ENCODE measurements around the gene ETV4.

The ETV4 gene

DNA sequence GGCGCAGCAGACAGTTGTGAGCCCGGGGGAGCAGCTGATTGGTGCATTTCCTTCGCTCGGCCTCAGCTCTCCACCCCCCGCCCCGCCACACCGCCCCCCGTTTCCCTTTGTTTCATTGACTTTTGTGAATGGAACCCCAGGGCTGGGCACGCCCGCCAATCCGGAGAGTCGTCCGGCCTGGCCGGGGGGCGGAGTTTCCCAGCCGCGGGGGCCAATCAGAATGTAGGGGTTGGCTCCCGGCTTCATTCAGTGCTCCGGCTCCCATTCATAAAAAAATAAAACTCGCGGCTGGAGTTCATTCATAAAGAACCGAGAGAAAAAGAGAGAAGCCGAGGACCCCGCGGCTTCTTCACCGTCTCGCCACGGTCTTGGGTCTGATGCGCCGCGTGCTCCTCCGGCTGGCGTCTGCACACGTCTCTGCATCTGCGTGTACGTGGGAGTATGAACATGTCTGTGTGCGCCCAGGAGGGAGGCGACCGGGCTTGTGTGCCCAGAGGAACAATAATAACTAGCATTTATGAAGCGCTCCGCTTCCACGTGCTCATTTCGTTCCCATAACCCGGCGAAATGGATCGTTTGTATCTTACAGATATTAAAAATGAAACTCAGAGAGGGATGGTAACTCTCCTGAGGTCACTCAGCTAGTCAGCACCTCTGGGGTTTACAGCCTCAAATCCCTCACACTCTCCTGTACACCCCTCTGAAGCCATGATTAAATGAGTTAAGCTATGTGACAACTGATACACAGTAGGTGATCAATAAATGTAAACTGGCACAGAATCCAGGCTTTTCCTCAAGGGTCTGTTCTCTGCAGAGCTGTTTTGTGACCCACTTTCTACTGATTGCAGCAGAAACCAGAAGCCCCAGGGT, at the start of gene ETV4:
ETV4 (minus strand) TSS at position 22 of the 870 bp plus-strand sequence. CDS start 723 bp downstream, outside the sequence.
- no peak for DNase-seq

DNA sequence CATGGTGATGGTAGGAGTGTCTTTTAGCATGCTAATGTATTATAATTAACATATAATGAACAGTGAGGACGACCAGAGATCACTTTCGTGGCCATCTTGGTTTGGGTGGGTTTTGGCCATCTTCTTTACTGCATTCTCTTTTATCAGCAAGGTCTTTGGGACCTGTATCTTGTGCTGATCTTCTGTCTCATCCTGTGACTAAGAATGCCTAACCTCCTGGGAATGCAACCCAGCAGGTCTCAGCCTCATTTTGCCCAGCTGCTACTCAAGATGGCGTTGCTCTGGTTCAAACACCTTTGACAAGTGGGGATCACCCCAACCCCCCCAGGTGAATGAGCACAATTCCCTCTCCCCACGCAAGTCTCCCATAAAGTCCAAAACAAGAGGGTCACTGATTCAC, 49.3 kb upstream of the ETV4 start:
- DNase-seq: no peak

DNA sequence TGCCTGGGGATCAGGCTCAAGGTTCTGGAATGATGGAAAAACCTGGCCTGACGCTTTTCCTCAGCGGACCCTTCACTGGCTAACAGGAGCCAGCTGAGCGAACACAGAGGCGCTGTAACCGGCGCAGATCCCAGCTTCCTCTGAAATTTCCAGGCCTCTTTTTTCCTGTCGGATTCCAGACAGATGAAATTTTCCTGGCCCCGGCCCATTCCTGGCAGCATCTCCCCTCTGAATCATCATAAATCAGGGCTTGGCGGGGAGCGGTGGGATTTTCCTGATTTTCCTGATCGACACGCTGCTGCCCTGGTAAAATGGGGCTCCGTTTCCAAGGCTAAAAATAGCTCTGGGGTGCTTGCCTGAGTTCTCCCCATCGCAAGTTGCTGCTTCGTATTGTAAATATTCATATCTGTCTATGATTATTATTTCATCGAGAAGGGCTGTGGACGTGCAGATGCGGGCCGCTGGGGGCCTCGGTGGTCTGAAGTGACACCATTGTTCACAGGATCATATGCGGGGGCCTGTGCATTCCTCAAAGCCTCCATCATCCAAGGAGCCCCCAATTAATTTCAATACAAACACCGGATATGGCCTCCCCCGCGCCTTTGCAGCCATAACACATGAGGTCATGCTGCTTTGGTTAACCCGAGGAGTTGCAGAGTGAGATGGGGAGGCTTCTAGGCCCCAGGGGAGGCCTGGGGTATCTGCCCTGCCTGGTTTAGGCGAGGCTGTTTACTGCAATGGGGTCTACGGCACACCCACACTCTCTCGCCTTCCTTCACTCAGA, 45.8 kb upstream of the ETV4 start:
- DNase-seq: no peak

DNA sequence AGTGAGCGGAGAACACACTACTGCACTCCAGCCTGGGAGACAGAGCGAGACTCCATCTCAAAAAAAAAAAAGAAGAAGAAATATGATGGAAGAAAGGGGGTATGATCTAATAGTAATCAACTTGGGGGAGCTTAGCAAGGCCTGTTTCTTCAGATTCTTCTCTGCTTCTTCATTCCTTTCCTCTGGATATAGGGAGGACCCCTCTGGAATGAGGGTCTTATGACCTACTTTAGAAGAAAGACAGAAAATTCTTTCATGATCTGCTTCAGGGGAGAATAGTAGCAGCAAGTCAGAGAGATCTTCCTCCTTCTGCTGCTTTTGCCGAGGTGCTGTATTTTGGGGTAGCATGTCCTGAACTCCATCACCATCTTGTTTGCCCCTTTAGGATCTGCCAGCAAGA, 44.9 kb upstream of the ETV4 start:
- DNase-seq: no peak

DNA sequence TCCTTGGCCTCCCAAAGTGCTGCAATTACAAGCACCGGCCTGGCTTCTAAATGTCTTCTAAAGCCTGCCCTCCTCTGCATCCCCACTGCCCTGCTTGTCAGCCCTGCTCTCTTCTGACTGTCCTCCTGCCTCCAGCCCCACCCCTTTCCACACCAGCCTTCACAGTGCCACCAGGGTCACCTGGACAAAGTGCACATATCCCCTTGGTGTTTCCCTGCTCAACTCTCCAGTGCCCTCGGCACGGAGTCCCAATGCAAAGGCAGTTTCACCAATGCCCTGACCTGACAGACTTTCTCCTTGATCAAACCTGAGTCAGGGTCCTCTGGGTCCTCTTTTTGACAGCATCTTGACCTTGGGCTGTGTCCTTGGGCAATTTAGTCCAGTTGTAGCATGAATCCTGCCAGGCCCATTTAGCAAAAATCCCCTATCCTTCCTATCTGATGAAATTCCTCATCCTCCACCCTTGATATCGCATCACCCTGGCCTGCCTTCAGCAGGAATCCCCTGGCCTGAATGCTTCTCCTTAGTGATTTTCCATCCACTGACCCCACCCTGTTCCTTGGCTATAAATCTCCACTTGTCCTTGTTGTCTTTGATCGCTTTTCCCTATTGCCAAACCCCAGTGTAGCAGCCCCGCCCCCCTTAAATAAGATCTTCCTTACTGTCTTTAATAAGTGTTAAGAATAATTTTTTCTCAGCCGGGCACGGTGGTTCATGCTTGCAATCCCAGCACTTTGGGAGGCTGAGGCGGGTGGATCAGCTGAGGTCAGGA, 42.7 kb upstream of the ETV4 start:
- DNase-seq: no peak

DNA sequence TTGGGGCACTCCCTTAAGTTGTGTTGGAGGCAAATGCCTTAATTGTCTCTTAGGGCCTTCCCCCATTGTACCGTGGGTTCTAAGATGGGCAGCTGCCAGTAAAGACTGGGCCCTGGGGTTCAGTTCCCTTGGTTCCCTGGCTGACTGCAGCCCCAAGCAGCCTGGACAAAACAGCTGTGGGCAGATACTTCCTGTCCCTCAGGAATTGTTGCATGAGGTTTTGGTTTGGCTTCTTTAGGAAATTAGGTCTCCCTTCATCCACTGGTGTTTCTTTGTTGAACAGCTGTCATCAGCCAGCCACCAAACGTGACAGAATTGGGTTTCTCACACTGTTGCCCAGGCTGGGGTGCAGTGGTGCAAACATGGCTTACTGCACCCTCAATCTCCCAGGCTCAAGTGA, 42.0 kb upstream of the ETV4 start:
- DNase-seq: no peak

DNA sequence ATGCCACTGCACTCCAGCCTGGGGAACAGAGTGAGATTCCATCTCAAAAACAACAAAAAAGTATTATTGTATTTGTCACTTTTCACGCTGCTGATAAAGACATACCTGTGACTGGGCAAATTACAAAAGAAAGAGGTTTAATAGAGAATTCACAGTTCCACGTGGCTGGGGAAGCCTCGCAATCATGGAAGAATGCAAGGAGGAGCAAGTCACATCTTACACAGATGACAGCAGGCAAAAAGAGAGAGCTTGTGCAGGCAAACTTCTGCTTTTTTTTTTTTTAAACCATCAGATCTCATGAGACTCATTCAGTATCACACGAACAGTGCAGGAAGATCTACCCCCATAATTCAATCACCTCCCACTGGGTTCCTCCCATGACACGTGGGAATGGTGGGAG, 41.5 kb upstream of the ETV4 start:
- DNase-seq: no peak

DNA sequence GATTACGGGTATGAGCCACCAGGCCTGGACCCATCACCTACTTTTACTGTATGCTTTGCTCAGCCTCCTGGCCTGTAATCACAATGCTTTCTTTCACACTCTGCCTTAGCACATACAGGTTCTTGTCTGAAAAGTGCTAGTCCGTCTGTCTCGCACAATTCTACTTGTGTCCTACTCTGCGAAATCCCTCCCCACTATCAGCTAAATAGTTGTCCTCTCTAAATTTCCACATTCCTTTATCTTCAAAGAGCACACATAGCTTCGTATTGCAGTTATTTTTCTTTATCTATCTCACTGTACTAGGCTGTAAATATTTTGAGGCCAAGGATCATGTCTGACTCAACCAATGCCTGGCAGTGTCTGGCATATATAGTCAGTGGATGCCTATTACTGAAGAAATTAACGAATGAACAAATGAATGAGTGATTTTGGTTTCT, 38.5 kb upstream of the ETV4 start:
- DNase-seq: no peak

DNA sequence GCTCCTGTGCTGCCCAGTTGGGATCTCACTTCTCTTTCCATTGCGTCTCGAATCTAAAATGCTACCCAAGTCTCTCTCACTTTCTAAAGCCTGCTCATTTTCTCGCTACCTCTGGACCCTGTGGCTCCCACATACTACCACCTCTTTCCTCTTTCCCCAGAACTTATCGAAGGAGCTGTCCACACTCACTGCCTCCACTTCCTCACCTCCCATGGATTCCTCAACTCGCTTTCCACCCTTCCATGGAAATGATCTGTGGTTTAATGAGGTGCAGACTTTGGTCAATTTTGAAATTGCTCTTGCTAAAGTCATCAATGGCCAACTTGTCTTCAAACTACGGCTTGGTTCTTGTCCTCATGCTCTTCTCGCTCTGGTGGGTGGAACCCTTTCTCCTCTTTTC, 37.2 kb upstream of the ETV4 start:
- no peak for DNase-seq

DNA sequence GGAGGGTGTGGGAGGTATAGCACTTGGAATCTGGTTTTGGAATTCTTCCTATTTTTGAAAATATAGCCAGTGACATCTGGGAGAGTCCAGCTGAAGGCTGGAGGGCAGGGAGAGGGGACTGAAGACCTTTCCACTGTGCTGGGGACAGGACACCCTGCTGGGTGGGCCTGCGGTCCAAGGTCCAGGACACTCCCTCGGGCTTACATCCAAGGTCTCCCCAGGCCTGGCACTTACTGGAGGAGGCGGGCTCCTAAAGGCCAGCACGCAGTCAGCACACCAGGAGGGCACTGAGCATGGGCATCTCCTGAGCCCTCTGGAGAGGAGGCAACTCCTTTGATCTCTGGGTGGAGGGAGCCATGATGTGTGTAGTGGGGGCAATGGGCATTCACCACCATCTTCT, 35.5 kb upstream of the ETV4 start:
- no peak for DNase-seq

DNA sequence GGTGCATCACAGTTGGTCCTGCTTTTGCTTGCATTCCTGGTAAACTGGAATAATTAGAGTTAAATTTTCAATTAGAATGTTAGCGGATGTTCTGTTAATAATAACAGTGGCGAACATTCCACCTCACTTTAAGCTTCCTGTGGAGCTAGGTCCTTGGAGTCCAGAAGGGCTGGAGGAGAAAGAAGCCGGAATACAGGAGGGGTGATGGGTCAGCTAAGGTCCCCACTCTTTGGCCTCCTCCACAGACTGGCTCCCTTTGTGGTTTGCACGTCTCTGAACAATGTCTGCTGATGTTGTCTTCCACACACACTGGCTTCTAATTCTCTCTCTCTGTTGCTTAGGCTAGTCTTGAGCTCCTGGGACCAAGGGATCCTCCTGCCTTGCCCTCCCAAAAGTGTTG, 35.0 kb upstream of the ETV4 start:
- no peak for DNase-seq

DNA sequence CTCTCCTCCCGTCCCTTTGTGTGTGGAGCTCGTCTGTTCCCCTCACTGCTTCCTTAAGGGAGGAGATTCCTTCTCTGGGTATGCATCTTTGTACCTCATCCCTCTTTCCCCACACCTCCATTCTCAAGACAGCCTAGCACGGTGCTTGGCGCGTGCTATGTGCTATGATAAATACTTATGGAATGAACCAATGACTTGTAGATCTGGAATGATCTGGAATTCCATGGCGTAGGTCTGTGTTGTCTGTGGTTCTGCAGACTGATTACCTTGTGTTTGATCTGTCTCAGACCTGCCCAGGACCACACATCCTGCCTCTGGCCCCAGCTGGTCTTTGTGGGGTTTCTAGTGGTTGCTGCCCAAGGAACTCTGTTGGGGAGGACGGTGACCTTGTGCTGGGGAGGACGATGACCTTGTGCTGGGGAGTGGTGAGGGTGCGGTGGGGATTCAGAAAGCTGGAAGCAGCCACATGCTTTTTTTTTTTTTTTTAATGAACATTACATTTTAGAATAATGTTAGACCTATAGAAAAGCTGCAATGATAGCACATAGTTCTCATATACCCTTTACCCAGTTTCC, 33.5 kb upstream of the ETV4 start:
- DNase-seq: no peak

DNA sequence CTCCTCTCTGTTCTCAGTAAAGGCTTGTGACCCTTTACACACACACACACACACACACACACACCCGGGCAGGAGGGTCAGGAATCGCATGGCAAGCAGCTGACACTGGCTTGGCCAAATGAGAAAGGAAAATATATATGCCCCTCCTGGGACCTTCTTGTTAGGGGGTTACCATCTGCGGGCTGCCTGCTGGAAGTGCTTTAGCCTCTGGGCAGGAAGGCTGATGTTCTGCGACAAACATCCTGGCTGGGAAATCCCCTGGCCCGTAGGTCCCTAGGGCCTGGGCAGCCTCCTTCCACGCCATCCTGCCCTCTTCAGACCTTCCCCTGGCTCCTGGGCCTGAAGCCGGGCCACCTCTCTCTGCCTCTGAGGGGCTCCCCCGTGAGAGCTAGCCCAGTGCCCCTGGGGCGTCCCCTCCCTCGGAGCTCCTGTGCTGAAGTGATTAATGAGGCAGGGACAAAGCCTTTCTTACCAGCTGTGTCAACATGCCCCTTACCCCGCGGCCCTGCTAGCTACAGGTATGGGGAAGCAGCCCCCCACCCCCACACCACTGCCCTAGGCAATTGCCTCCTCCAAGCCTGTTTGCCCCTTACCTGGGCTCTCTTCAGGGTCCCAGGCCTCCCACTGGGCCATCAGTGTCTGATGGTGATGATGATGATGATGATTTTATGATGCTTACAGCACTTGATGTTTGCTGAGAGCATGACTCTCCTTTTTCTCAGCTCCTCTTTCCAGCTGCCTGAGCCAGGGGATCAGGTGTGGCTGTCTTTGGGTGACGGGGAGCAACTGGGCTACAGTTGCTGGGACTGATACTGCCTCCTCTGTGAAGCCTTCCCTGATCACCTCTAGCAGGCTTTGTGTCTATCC, 32.8 kb upstream of the ETV4 start:
- DNase-seq: no peak

DNA sequence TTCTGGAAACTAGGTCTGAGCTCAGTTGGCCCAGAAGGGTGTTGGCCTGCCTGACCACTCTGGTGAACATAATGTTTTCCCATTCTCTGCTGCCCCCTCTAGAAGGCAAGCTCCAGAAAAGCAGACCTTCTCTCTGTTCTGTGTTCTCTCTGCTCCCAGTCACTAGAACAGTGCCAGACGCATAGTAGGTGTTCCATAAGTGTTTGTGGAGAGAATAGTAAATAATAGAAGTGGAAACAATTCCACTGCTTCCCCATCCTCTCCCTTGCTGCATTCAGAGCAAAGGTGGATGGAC, 32.2 kb upstream of the ETV4 start:
- no peak for DNase-seq

DNA sequence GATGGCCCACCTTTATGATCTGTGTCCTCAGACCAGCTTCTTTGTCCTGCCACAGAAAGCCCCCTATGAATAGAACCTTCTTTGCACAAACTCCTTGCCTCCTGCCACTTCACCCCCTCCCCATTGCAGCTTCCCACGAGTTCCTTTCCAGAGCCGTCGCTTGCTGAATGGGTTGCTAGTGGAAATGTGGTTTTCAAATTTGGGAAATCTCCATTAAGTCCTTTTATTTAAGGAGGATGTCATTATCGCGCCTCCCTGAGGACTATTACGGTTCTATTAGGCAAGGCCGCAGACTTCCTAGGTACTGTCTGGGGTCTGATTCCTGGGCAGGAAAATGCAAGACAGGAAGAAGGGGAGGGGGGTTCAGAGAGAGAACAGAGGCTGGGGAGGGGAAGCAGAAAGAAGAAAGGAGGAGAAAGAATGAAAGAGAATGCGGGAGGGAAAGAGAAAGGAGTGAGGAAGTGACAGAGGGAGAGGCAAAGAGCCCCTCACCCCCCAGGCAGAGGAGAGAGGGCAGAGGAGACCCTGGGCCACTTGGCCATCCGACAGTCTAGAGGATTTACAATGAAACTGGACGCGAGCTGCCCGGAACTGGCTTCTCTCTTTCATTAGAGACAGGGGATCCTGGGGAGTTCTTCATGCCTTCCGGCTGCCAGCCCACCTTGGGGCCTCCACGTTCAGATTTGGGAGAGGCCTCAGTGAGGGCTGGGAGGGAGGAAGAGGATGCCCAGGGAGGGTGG, 31.7 kb upstream of the ETV4 start:
- DNase-seq: no peak

DNA sequence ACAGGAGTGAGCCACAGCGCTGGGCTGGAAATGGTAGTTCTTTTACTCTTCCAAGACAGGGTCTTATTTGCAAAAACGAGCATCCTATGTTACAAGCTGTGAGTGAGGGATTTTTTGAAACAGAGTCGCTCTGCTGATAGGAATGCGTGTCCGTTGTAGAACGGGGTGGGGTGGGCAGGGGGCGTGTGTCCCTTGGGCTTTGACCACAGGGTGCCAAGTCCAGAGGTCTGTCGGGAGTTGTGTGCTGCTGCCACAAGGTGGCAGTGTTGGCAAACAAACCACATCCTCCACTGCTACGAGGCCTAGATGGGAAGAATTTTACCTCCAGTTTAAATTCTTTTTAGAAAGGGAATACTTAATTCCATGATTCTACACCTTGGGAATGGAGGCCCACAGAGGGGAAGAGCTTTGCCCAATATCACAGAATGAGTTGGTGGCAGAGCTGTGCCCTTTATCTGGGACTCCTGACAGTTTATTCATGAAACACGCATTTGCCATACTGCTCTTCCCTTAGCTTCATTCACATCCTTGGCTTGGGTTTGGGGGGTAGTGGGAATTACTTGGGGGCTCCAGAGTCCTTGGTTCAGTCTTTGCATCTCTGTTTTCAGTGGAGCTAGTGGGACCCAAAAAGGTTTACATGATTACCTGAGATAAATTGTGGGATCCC, 30.6 kb upstream of the ETV4 start:
- no peak for DNase-seq

DNA sequence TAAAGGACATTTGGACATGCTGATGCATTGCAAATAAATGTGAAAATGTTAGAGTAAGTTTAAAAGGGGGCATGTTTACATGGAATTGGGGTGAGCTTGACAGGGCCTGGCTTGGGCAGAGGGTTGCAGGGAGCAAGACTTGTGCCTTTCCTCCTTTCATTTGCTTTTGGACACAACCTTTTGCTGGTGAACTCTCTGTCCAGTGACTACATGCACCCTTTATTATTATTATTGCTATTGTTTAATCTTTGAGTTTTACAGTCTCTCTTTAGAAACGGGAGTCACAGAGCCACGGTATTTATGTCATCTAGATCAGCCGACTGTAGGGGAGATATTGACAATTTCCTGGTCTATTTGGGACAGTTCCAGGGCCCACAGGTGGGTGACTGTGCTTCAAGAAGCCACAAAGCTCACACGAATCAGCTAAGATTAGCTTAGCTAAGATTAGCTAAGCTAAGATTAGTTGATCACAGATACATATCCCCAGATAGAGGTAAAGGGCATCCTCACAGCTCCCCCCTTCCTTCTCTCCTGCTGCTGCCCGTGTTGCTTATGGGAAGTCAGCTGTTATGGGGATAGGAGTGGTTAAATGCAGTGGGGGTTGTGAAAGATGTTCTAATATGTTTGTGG, 28.9 kb upstream of the ETV4 start:
- DNase-seq: no peak

DNA sequence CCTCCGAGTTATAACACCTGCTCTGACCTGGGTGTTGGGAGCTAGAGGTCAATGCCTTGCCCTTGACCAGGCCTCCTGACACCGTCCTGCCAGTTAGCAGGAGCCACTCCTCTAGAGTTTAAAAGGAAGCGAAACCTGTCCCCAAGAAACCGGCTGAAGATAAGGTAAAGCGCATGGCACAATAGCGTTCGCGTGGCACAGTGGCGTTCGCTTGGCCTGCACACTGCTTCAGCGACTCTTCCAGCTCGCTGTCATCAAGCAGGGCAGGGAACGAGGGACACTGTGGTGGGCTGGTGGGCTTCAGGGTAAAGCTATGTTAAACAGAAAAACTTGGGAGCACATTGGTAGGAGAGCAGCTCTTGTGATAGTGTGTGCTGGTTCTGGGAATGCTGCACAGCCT, 28.2 kb upstream of the ETV4 start:
- DNase-seq: no peak

DNA sequence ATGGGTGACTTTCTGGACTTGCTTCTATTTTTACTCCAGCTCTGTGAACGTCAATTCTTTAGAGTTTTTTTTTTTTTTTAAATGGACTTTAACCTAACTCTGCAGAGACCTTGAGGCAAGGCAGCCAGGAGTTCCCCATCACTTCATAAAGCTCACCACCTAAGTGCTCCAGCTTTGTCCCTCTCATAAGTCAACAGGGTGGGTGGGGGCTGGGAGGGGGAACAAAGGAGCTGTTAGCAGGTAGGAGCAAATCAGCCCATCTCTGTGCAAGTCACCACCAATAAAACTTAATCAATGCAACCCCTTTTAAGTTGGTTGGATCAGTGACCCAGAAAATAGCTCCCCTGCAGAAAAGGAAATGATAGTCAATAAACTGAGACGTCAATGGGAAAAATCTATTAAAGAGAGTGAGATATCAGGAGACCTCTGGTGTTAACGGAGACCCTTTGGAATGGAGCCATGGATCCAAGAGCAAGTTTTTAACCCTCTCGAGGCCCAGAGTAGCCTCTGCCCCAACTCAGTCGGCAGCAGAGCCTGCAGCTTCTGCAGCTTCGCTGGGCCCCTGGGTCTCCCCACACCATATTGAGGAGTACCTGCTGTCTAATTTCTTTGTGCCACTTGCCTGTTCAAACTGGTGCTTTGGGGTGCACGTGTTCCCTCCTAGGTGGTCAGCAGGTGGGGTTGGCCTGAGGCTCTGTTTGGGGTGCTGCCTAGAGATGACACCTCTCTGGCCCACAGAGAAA, 27.6 kb upstream of the ETV4 start:
- no peak for DNase-seq
